ENCODE measurements around the gene MEF2B.

DNA sequence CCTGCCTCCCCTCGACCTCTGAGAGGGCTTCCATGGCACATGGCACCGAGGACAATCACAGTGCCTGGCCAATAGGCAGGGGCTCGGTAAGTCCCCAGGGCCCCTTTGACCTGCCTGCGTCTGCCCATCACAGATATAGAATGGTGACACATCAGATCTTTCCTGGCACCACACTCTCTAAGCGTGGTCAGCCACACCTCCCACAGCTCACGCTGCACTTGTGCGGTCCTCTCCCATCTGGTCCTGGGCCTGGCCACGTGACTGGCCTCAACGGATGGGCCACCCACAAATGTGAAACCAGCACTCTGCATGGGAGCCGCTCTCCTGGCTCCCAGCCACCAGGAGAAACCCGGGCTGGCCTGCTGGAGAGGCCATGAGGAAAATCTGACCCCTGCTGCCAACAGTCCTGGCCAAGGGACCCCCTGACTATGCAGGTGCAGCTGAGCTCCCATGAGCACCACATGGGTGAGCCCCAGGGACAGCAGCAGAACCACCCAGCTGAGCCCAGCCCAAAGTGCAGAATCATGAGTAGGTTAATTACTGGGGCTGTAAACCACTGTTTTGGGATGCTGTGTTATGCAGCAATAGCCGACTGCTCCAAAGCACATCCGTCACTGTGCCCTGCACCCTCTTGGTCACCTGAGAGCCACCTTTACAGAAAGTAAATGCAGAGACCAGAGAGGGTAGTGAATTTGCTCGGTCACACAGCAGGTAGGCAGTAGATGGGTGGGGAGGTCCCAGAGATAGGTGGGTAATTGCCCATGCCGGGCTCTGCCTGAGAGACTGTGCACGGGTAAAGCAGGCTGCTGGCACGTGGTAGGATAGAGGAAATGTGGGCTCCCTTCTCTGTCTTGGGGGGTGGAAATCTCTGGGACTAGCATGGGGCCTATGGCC lies 9.7 kb upstream of the MEF2B start:
- TF ChIP-seq, protein P1, sequence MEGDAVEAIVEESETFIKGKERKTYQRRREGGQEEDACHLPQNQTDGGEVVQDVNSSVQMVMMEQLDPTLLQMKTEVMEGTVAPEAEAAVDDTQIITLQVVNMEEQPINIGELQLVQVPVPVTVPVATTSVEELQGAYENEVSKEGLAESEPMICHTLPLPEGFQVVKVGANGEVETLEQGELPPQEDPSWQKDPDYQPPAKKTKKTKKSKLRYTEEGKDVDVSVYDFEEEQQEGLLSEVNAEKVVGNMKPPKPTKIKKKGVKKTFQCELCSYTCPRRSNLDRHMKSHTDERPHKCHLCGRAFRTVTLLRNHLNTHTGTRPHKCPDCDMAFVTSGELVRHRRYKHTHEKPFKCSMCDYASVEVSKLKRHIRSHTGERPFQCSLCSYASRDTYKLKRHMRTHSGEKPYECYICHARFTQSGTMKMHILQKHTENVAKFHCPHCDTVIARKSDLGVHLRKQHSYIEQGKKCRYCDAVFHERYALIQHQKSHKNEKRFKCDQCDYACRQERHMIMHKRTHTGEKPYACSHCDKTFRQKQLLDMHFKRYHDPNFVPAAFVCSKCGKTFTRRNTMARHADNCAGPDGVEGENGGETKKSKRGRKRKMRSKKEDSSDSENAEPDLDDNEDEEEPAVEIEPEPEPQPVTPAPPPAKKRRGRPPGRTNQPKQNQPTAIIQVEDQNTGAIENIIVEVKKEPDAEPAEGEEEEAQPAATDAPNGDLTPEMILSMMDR (IDR thresholded peaks at IDR 0.05) = no peak
- TF ChIP-seq, protein P2, sequence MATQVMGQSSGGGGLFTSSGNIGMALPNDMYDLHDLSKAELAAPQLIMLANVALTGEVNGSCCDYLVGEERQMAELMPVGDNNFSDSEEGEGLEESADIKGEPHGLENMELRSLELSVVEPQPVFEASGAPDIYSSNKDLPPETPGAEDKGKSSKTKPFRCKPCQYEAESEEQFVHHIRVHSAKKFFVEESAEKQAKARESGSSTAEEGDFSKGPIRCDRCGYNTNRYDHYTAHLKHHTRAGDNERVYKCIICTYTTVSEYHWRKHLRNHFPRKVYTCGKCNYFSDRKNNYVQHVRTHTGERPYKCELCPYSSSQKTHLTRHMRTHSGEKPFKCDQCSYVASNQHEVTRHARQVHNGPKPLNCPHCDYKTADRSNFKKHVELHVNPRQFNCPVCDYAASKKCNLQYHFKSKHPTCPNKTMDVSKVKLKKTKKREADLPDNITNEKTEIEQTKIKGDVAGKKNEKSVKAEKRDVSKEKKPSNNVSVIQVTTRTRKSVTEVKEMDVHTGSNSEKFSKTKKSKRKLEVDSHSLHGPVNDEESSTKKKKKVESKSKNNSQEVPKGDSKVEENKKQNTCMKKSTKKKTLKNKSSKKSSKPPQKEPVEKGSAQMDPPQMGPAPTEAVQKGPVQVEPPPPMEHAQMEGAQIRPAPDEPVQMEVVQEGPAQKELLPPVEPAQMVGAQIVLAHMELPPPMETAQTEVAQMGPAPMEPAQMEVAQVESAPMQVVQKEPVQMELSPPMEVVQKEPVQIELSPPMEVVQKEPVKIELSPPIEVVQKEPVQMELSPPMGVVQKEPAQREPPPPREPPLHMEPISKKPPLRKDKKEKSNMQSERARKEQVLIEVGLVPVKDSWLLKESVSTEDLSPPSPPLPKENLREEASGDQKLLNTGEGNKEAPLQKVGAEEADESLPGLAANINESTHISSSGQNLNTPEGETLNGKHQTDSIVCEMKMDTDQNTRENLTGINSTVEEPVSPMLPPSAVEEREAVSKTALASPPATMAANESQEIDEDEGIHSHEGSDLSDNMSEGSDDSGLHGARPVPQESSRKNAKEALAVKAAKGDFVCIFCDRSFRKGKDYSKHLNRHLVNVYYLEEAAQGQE (IDR thresholded peaks at IDR 0.05; ENCODE audit: insufficient read depth in 1 of 2, low read depth in 2 of 2, low read length in 1 of 2) = no peak
- no peak for TF ChIP-seq SIN3A (IDR thresholded peaks at IDR 0.05; ENCODE audit: borderline replicate concordance, insufficient read depth, low read depth, low read length)
- no peak for TF ChIP-seq POLR2AphosphoS5 (IDR thresholded peaks at IDR 0.05; ENCODE audit: low read depth, low read length)
- no peak for TF ChIP-seq TCF7L2 (IDR thresholded peaks at IDR 0.05; ENCODE audit: low read depth, low read length)

Measured in Panc1 (cell line).